Hepatocyte (in vitro differentiated cells): Measurements from ENCODE around the gene ANO5. TPM values are rescaled to one million over a fixed set of nuclear protein-coding genes. Genes with fewer than 3 reads are reported as not detected.
A peak's percentile ranks its signal among the peaks of the same experiment; 100 is the strongest.

Experiments used
- DNase-seq: peaks from one replicate; pipeline ENCODE4 v3.0.0-alpha.2; 2016; ENCODE audit warnings: low spot score
- H2AFZ ChIP-seq: fragments of 200-600 bp; sonication (generic); 2 replicates; pipeline ENCODE4 v1.6.0; 2016; ENCODE audit warnings: antibody characterized with exemption, mild to moderate bottlenecking
- H3K27ac ChIP-seq: fragments of 200-600 bp; sonication (generic); 2 replicates; pipeline ENCODE4 v1.5.1; 2016; ENCODE audit warnings: mild to moderate bottlenecking
- H3K27me3 ChIP-seq: fragments of 200-600 bp; sonication (generic); 2 replicates; pipeline ENCODE4 v1.6.1; 2016
- H3K36me3 ChIP-seq: fragments of 200-600 bp; sonication (generic); replicated peaks from 2 replicates; pipeline ENCODE4 v1.5.1; 2016; ENCODE audit warnings: low read depth; ENCODE audit not compliant: insufficient read depth
- H3K4me1 ChIP-seq: fragments of 200-600 bp; sonication (generic); 2 replicates; pipeline ENCODE4 v1.5.1; 2016; ENCODE audit warnings: mild to moderate bottlenecking, moderate library complexity; ENCODE audit not compliant: insufficient read depth
- H3K4me2 ChIP-seq: fragments of 200-600 bp; sonication (generic); 2 replicates; pipeline ENCODE4 v1.6.0; 2016
- H3K4me3 ChIP-seq: fragments of 200-600 bp; sonication (generic); 2 replicates; pipeline ENCODE4 v1.5.1; 2016; ENCODE audit warnings: mild to moderate bottlenecking
- H3K79me2 ChIP-seq: fragments of 200-600 bp; sonication (generic); 2 replicates; pipeline ENCODE4 v1.6.0; 2017; ENCODE audit warnings: mild to moderate bottlenecking
- H3K9me2 ChIP-seq: fragments of 200-600 bp; sonication (generic); replicated peaks from 2 replicates; pipeline ENCODE4 v1.6.0; 2017; ENCODE audit warnings: mild to moderate bottlenecking; ENCODE audit not compliant: insufficient read depth
- H3K9me3 ChIP-seq: fragments of 200-600 bp; sonication (generic); 2 replicates; pipeline ENCODE4 v1.5.1; 2016; ENCODE audit warnings: low read depth, mild to moderate bottlenecking
- H4K20me1 ChIP-seq: fragments of 200-600 bp; sonication (generic); 2 replicates; pipeline ENCODE4 v1.6.0; 2016; ENCODE audit warnings: mild to moderate bottlenecking; ENCODE audit not compliant: insufficient read depth, poor library complexity, severe bottlenecking
- EZH2 ChIP-seq: fragments of 200-600 bp; sonication (generic); IDR thresholded peaks from 2 replicates; pipeline ENCODE4 v1.6.1; 2016; ENCODE audit warnings: antibody characterized with exemption, mild to moderate bottlenecking, borderline replicate concordance
- EZH2phosphoT487 ChIP-seq: fragments of 200-600 bp; sonication (generic); IDR thresholded peaks from one replicate; pipeline ENCODE4 v1.6.1; 2018; ENCODE audit warnings: antibody characterized with exemption, mild to moderate bottlenecking, low read depth, moderate library complexity; ENCODE audit not compliant: unreplicated experiment, severe bottlenecking
- WGBS: methylation state at CpG from one replicate; pipeline ENCODE4 v1.1.6; 2016; ENCODE audit warnings: low lambda C conversion rate; ENCODE audit errors: missing lambda C conversion rate; 5-methylcytosine and 5-hydroxymethylcytosine counted together
- polyA plus RNA-seq: library from polyadenylated mRNA; unstranded; fragments of >200 nt; fragmentation: Nextera tagmentation; extraction: Ambion mirVana; gene quantifications from 2 replicates; pipeline ENCODE4 v1.2.1, GENCODE V29; 2016
- total RNA-seq: library from RNA; depleted of rRNA; stranded (reverse); fragments of >200 nt; gene quantifications from 2 replicates; pipeline ENCODE4 v1.2.3, GENCODE V29; 2014
- TF ChIP-seq, protein P1 (sequence below): fragments of 200-600 bp; sonication (generic); IDR thresholded peaks from 2 replicates; pipeline ENCODE4 v1.5.1; 2016; ENCODE audit warnings: antibody characterized with exemption, mild to moderate bottlenecking; ENCODE audit not compliant: poor library complexity

ANO5 gene
- total and polyA plus RNA-seq, 2 experiments from 2014 or later = 2.6 to 8.0 TPM

DNA sequence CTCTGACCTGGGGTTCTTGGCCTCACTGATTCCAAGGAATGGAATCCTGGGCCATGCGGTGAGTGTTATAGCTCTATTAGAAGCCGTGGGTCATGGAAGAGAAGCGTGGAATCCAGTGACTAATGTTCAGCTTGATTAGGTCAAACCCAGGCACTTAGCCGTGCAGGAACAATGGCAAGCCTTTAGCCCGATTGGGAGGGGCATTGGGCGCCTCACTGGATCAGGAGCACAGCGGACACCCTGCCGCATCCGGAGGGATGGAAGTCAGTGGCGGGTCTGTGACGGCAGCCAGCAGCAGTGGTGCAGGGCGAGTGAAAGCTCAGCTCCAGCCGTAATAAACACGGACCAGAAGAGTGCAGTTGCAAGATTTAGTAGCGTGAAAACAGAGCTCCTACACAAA, 124.8 kb downstream of the ANO5 start:
- Histone ChIP-seq H3K27me3 (no peaks in the 10 kb centered on the region), H3K4me2 (no peak overlapping the region), H3K79me2 (no peaks in the 10 kb centered on the region), H3K9me2 (no peaks in the 10 kb centered on the region), H3K9me3 (no peaks in the 10 kb centered on the region), H3K27ac (no peak overlapping the region), H3K4me3 (no peak overlapping the region), H4K20me1 (no peaks in the 10 kb centered on the region), H2AFZ (no peak overlapping the region), H3K36me3 (no peaks in the 10 kb centered on the region), H3K4me1 (no peaks in the 10 kb centered on the region)
- DNase-seq = no peak
- no peak for TF ChIP-seq EZH2phosphoT487
- TF ChIP-seq, protein P1, sequence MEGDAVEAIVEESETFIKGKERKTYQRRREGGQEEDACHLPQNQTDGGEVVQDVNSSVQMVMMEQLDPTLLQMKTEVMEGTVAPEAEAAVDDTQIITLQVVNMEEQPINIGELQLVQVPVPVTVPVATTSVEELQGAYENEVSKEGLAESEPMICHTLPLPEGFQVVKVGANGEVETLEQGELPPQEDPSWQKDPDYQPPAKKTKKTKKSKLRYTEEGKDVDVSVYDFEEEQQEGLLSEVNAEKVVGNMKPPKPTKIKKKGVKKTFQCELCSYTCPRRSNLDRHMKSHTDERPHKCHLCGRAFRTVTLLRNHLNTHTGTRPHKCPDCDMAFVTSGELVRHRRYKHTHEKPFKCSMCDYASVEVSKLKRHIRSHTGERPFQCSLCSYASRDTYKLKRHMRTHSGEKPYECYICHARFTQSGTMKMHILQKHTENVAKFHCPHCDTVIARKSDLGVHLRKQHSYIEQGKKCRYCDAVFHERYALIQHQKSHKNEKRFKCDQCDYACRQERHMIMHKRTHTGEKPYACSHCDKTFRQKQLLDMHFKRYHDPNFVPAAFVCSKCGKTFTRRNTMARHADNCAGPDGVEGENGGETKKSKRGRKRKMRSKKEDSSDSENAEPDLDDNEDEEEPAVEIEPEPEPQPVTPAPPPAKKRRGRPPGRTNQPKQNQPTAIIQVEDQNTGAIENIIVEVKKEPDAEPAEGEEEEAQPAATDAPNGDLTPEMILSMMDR = no peak
- no peak for TF ChIP-seq EZH2
- 94% methylated on average over 15 of the region's 15 CpGs for WGBS

DNA sequence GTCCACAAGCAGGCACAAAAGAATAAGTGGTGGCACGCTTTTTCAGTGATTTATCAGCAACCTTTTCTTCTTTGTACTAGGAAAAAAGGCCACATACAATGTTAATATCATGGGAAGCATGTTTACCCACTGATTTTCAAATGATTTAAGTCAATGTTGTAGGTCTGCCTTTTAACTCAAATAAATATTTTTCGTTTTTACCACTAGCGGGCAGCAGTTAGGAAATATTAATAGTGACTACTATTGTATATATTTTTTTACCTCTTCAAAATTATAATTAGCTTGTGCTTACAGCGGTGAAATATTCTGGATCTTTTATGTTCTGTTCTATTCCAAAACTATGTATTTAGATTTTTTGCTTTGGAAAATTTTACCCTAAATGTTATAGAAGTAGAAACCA, 138.9 kb downstream of the ANO5 start:
- Histone ChIP-seq H3K4me1 (no peaks in the 10 kb centered on the region), H3K27ac (no peak overlapping the region), H2AFZ (no peak overlapping the region), H3K4me3 (no peak overlapping the region), H3K4me2 (no peak overlapping the region), H3K9me2 (no peaks in the 10 kb centered on the region), H3K9me3 (no peaks in the 10 kb centered on the region), H3K27me3 (peaks cover 5% of the 10 kb centered on the region), H3K79me2 (no peaks in the 10 kb centered on the region), H3K36me3 (no peaks in the 10 kb centered on the region), H4K20me1 (no peaks in the 10 kb centered on the region)
- no peak for DNase-seq
- 67% methylated on average over 4 of the region's 4 CpGs for WGBS
- TF ChIP-seq EZH2 (no peak), EZH2phosphoT487 (no peak)
- TF ChIP-seq, protein P1 = peak; percentile 15

Other genes starting within 250 kb of the ANO5 start
- gene SLC17A6, start 145.3 kb downstream of the ANO5 start, total RNA-seq = not detected in 2 replicates
- not detected in 2 replicates for gene SLC17A6, start 145.3 kb downstream of the ANO5 start, polyA plus RNA-seq